Gastroesophageal sphincter (tissue), 4 donors: Measurements from ENCODE around the gene PRKN. TPM values are rescaled to one million over a fixed set of nuclear protein-coding genes. Genes with fewer than 3 reads are reported as not detected.

Source experiments
- ATAC-seq: fragments of 150-250 bp; one replicate; pipeline ENCODE4 v1.9.1; 2016; ENCODE audit warnings: mild to moderate bottlenecking, moderate library complexity
- H3K27ac ChIP-seq, 4 donors: fragments of 200-600 bp; sonication (generic) in 3 of 4; 1 replicate in 3 of 4; 2 replicates in 1 of 4; pipeline ENCODE4 v1.5.1; 2016 to 2019
- H3K27me3 ChIP-seq: fragments of 200-600 bp; sonication (generic); one replicate; pipeline ENCODE4 v1.5.1; 2019
- H3K36me3 ChIP-seq, 2 donors: fragments of 200-600 bp; sonication (generic); one replicate each; pipeline ENCODE4 v1.5.1; 2019; ENCODE audit warnings: control low read depth in 1 of 2
- H3K4me1 ChIP-seq, 3 donors: fragments of 200-600 bp; sonication (generic); 1 replicate in 2 of 3; 2 replicates in 1 of 3; pipeline ENCODE4 v1.5.1; 2016 to 2019; ENCODE audit warnings: control low read depth in 2 of 3
- H3K4me3 ChIP-seq, 2 donors: fragments of 200-600 bp; sonication (generic); one replicate each; pipeline ENCODE4 v1.5.1; 2019; ENCODE audit warnings: mild to moderate bottlenecking in 1 of 2, moderate library complexity in 1 of 2
- H3K9me3 ChIP-seq, 3 donors: fragments of 200-600 bp; sonication (generic); one replicate each; pipeline ENCODE4 v1.5.1; 2017 to 2019; ENCODE audit warnings: control low read depth in 2 of 3
- EP300 ChIP-seq: sonication (generic); formaldehyde crosslinking; IDR thresholded peaks from one replicate; pipeline ENCODE4 v1.6.1; 2017; ENCODE audit warnings: antibody characterized with exemption, mild to moderate bottlenecking
- POLR2A ChIP-seq, 2 donors: fragments of 450-650 bp; IDR thresholded peaks; one replicate each; pipeline ENCODE4 v1.6.1; 2017; ENCODE audit warnings: antibody characterized with exemption in 2 of 2, mild to moderate bottlenecking in 2 of 2, moderate library complexity in 1 of 2
- POLR2AphosphoS5 ChIP-seq: sonication (generic); formaldehyde crosslinking; IDR thresholded peaks from one replicate; pipeline ENCODE4 v1.6.1; 2017; ENCODE audit warnings: antibody characterized with exemption
- WGBS, 2 donors: methylation state at CpG; one replicate each; pipeline ENCODE4 v1.1.5; 2018; ENCODE audit warnings: low coverage in 1 of 2; 5-methylcytosine and 5-hydroxymethylcytosine counted together
- total RNA-seq, 4 donors: library from RNA; depleted of rRNA; stranded (reverse); fragments of >200 nt; gene quantifications; one replicate each; pipeline ENCODE4 v1.1.0, GENCODE V29; 2016
- TF ChIP-seq, protein P1 (sequence below), 4 experiments: fragments of 200-600 bp in 2 of 4; fragments of 450-650 bp in 2 of 4; sonication (generic) in 1 of 4; IDR thresholded peaks; one replicate each; pipeline ENCODE4 v1.5.1; 2017 to 2019; ENCODE audit warnings: antibody characterized with exemption in 4 of 4, mild to moderate bottlenecking in 2 of 4, moderate library complexity in 2 of 4

The PRKN gene
- total RNA-seq, 4 donors from 2014 or later, result 8.4 to 58.6 (median 25.8) TPM

DNA sequence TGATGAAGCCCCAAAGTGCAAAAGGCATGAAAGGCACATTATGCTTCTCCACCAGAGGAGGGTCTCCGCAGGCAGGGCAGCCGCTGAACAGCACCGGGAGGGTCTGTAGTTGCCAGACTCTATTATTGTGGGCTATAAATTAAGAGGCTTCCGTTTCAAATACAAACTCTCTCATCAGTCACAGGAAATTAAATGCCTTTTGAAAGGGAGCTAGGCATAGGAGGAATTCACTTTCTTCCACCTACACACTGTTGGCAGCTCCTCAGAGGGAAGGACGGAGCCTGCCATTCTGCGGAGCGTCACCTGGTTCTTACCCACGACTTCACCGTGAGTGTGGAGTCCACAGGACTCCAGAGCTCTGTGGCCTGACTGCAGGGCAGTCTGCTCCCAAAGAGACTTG is 1312.9 kb downstream of the PRKN start:
- ATAC-seq, result no peak
- 17 to 52% methylated on average over 1 to 4 of the region's 9 CpGs for WGBS, 2 donors
- H3K4me3 ChIP-seq, result no peak overlapping the region
- H3K36me3 ChIP-seq, result no peaks in the 10 kb centered on the region
- TF ChIP-seq POLR2AphosphoS5 (no peak), EP300 (no peak), POLR2A (IDR thresholded peaks at IDR 0.05) (no peak)
- TF ChIP-seq, protein P1, sequence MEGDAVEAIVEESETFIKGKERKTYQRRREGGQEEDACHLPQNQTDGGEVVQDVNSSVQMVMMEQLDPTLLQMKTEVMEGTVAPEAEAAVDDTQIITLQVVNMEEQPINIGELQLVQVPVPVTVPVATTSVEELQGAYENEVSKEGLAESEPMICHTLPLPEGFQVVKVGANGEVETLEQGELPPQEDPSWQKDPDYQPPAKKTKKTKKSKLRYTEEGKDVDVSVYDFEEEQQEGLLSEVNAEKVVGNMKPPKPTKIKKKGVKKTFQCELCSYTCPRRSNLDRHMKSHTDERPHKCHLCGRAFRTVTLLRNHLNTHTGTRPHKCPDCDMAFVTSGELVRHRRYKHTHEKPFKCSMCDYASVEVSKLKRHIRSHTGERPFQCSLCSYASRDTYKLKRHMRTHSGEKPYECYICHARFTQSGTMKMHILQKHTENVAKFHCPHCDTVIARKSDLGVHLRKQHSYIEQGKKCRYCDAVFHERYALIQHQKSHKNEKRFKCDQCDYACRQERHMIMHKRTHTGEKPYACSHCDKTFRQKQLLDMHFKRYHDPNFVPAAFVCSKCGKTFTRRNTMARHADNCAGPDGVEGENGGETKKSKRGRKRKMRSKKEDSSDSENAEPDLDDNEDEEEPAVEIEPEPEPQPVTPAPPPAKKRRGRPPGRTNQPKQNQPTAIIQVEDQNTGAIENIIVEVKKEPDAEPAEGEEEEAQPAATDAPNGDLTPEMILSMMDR (IDR thresholded peaks at IDR 0.05), result no peak
- no peaks in the 10 kb centered on the region for H3K27me3 ChIP-seq
- no peaks in the 10 kb centered on the region for H3K9me3 ChIP-seq
- H3K27ac ChIP-seq, result no peak overlapping the region
- H3K4me1 ChIP-seq, result peaks cover 0 to 16% (median 0%) of the 10 kb centered on the region in 3 donors

DNA sequence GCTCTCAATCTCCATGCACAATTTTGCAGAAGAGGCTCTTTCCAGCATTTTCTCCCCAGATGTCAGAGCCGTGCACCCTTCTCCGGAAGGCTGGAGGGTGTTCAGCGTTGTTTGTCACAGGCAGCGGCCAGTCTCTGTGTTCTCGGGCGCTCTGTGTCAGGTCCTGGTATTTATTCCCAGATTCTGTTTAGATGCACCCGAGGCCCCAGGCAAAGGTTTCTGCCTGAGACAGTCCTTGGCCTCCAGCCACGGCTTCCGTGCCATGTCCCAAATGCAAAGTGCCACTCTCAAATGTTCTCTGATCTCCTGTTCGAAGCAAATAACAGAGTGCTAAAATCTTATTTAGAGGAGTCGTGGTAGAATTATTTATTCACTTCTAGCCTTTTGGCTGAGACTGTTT is 1313.4 kb downstream of the PRKN start:
- no peaks in the 10 kb centered on the region for H3K36me3 ChIP-seq
- TF ChIP-seq EP300 (no peak), POLR2AphosphoS5 (no peak), POLR2A (IDR thresholded peaks at IDR 0.05) (no peak)
- TF ChIP-seq, protein P1 (IDR thresholded peaks at IDR 0.05), result no peak
- no peak overlapping the region for H3K4me3 ChIP-seq
- H3K4me1 ChIP-seq, result peaks cover 0 to 16% (median 0%) of the 10 kb centered on the region in 3 donors
- no peaks in the 10 kb centered on the region for H3K9me3 ChIP-seq
- WGBS, 2 donors, result 83 to 90% methylated on average over 3 to 9 of the region's 11 CpGs
- no peak for ATAC-seq
- no peaks in the 10 kb centered on the region for H3K27me3 ChIP-seq
- H3K27ac ChIP-seq, result no peak overlapping the region

DNA sequence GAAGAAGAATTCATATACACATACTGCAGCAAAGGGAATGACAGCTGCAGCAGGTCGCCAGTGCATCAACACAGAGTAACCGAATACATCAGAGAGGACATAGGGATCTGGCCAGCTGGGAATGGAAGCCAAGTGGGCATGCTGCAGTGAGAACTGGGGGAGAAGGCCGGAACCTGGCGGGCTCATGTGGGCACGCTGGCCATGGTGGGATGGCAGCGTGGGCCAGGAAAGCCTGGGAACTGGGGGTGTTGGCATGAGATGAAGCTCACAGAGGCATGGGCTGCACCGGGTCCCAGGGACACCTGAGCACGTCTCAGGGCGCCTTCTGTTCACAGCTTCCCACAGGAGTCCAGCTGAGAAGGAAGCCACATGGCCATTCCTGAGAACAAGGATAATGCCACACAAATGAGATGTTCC is 1314.2 kb downstream of the PRKN start:
- H3K36me3 ChIP-seq, result no peaks in the 10 kb centered on the region
- ATAC-seq, result no peak
- H3K27me3 ChIP-seq, result no peaks in the 10 kb centered on the region
- WGBS, 2 donors, result 88 to 94% methylated on average over 5 to 6 of the region's 9 CpGs
- TF ChIP-seq POLR2A (IDR thresholded peaks at IDR 0.05) (no peak), POLR2AphosphoS5 (no peak), EP300 (no peak)
- TF ChIP-seq, protein P1 (IDR thresholded peaks at IDR 0.05), result no peak
- H3K4me3 ChIP-seq, result no peak overlapping the region
- H3K27ac ChIP-seq, result no peak overlapping the region
- H3K9me3 ChIP-seq, result no peaks in the 10 kb centered on the region
- peaks cover 0 to 9% (median 0%) of the 10 kb centered on the region in 3 donors for H3K4me1 ChIP-seq

DNA sequence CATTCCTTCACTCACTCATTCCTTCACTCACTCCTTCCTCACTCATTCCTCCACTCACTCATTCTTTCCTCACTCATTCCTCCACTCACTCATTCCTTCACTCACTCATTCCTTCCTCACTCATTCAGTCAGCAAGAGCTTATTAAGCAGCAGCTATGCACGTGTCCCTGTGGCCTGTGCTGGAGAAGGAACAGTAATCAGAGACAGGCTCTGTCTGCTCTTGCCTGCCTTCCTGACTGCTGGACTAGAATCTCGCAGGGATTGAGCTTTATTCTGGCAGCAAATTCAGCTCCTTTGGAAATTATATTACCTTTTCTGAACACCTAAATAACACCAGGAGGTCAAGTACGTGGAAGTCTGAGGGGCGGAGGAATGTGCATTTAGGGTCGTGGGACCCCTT is 1314.8 kb downstream of the PRKN start:
- H3K27ac ChIP-seq, result no peak overlapping the region
- TF ChIP-seq POLR2AphosphoS5, result no peak
- TF ChIP-seq, protein P1 (IDR thresholded peaks at IDR 0.05), result no peak
- no peak for TF ChIP-seq POLR2A (IDR thresholded peaks at IDR 0.05)
- TF ChIP-seq EP300, result no peak
- 82 to 83% methylated on average over 2 to 4 of the region's 5 CpGs for WGBS, 2 donors
- no peak overlapping the region for H3K4me3 ChIP-seq
- H3K4me1 ChIP-seq, result peaks cover 0 to 4% (median 0%) of the 10 kb centered on the region in 3 donors
- ATAC-seq, result no peak
- H3K27me3 ChIP-seq, result no peaks in the 10 kb centered on the region
- H3K9me3 ChIP-seq, result no peaks in the 10 kb centered on the region
- H3K36me3 ChIP-seq, result no peaks in the 10 kb centered on the region

DNA sequence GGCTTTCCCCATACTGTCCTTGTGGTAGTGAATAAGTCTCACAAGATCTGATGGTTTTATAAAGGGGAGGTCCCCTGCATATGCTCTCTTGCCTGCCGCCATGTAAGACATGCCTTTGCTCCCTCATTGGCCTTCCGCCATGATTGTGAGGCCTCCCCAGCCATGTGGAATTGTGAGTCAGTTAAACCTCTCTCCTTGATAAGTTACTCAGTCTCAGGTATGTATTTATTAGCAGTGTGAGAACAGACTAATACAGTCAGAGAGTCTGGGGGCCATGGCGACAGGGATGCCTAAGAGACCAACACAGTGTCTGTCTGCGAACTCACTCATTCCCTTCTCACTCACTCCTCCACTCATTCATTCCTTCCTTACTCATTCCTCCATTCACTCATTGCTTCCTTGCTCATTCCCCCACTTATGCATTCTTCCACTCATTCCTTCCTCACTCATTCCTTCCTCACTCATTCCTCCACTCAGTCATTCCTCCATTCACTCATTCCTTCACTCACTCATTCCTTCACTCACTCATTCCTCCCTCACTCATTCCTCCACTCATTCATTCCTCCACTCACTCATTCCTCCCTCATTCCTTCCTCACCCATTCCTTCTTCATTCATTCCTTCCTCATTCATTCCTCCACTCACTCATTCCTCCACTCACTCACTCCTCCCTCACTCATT is 1316.2 kb downstream of the PRKN start:
- no peaks in the 10 kb centered on the region for H3K27me3 ChIP-seq
- TF ChIP-seq POLR2A (IDR thresholded peaks at IDR 0.05), result no peak
- TF ChIP-seq, protein P1 (IDR thresholded peaks at IDR 0.05), result no peak
- no peak for TF ChIP-seq POLR2AphosphoS5
- TF ChIP-seq EP300, result no peak
- no peaks in the 10 kb centered on the region for H3K9me3 ChIP-seq
- H3K36me3 ChIP-seq, result no peaks in the 10 kb centered on the region
- WGBS, 2 donors, result 91 to 92% methylated on average over 2 to 3 of the region's 4 CpGs
- no peak for ATAC-seq
- H3K4me3 ChIP-seq, result no peak overlapping the region
- no peaks in the 10 kb centered on the region for H3K4me1 ChIP-seq
- no peak overlapping the region for H3K27ac ChIP-seq
